Measurements from ENCODE around the gene PCBD1. TPM values are rescaled to one million over a fixed set of nuclear protein-coding genes. Genes with fewer than 3 reads are reported as not detected.

Gene PCBD1
- total and polyA plus RNA-seq, 8 donors, result 72.6 to 112 (median 79.2) TPM

DNA sequence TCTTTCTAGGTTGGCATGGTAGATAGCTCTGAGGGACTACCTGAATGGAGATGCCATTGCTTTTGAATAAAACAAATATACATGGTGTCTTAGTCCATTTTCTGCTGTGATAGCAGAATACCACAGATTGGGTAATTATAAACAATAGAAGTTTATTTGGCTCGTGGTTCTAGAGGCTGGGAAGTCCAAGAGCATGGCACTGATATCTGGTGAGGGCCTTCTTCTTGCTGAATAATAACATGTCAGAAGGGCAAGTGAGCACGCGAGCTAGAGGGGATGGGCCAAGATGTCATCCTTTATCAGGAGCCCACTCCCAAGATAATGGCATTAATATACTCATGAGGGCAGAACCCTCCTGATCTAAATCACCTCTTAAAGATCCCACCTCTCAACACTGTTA is 50.7 kb downstream of the PCBD1 start:
- Histone ChIP-seq H3K4me1 (peaks cover 0 to 37% of the 10 kb centered on the region in 2 donors), H3K27me3 (no peaks in the 10 kb centered on the region), H3K36me3 (no peaks in the 10 kb centered on the region), H3K9me3 (no peaks in the 10 kb centered on the region), H3K4me3 (no peak overlapping the region), H3K27ac (no peak overlapping the region)
- DNase-seq, result no peak
- ATAC-seq, result no peak
- intact Hi-C loops (cut with DNase I), result no loop called here
- TF ChIP-seq CTCF (IDR thresholded peaks at IDR 0.05), result no peak

DNA sequence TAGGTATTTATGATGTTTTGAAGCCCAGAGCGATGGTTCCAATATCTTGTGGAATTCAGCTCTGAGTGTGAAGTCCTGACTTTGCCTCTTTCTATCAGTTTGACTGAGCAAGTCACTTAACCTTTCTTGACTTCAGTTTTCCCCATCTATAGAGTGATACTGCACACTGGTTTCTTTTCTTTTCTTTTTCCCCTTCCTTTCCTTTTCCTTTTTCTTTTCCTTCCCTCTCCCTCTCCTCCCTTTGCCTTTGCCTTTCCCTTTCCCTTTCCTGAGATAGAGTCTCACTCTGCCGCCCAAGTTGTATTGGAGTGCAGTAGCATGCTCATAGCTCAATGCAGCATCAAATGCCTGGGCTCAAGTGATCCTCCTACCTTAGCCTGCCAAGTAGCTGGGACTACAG is 52.0 kb downstream of the PCBD1 start:
- Histone ChIP-seq H3K4me1 (peaks cover 0 to 42% of the 10 kb centered on the region in 2 donors), H3K36me3 (peaks cover 0 to under 1% of the 10 kb centered on the region in 2 donors), H3K9me3 (no peaks in the 10 kb centered on the region), H3K27me3 (no peaks in the 10 kb centered on the region), H3K27ac (peak overlapping the region in 1 of 2 donors; percentile 1), H3K4me3 (no peak overlapping the region)
- ATAC-seq (no peak), DNase-seq (no peak)
- TF ChIP-seq CTCF (IDR thresholded peaks at IDR 0.05), result no peak
- intact Hi-C loops (cut with DNase I), result no loop called here

- Histone ChIP-seq H3K36me3 (peaks cover 0 to 6% of the 10 kb centered on the region in 2 donors), H3K9me3 (no peaks in the 10 kb centered on the region), H3K4me3 (no peak overlapping the region), H3K4me1 (peaks cover 0 to 49% of the 10 kb centered on the region in 2 donors), H3K27ac (peak overlapping the region; percentile 60 to 73), H3K27me3 (no peaks in the 10 kb centered on the region)
- no peak for TF ChIP-seq CTCF (IDR thresholded peaks at IDR 0.05)
- intact Hi-C loops (cut with DNase I), result no loop called here
- no peak for ATAC-seq
- no peak for DNase-seq
Observed at GRCh38 chr10:70834441-70835151, 53.8 kb downstream of the PCBD1 start.

- intact Hi-C loops (cut with DNase I), result no loop called here
- ATAC-seq, result no peak
- Histone ChIP-seq H3K27ac (peak overlapping the region; percentile 60 to 73), H3K9me3 (no peaks in the 10 kb centered on the region), H3K4me3 (no peak overlapping the region), H3K36me3 (peaks cover 0 to 6% of the 10 kb centered on the region in 2 donors), H3K27me3 (no peaks in the 10 kb centered on the region), H3K4me1 (peaks cover 0 to 49% of the 10 kb centered on the region in 2 donors)
- no peak for TF ChIP-seq CTCF (IDR thresholded peaks at IDR 0.05)
- DNase-seq, result no peak
Observed at GRCh38 chr10:70834021-70834420, 54.3 kb downstream of the PCBD1 start.

DNA sequence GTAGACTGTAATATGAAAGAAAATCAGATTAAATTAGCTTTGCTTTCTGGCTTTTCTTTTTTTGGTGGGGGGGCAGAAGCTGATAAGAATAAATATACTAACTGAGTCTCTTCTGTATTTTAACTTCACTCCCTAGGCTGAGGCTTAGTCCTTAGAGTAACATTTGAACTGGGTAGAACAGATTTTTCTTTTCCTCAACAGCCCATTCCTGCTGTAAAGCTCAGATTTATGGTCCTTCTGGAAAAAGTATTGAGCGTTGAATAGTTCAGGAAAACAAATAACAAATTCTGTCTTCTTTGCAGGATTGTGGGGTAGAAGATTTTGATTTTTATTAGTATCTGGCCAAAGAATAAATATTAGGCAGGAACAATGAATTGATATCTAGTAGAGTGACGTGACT is 54.8 kb downstream of the PCBD1 start:
- Histone ChIP-seq H3K27ac (peak overlapping the region; percentile 60 to 73), H3K27me3 (no peaks in the 10 kb centered on the region), H3K4me3 (no peak overlapping the region), H3K36me3 (peaks cover 0 to 9% of the 10 kb centered on the region in 2 donors), H3K9me3 (no peaks in the 10 kb centered on the region), H3K4me1 (peaks cover 0 to 49% of the 10 kb centered on the region in 2 donors)
- peak in 1 of 4 donors; percentile 50 for DNase-seq
- TF ChIP-seq CTCF (IDR thresholded peaks at IDR 0.05), result no peak
- intact Hi-C loops (cut with DNase I), result no loop called here
- no peak for ATAC-seq

Other genes with a start within 250 kb of the PCBD1 start
- gene ADAMTS14, start 216.1 kb downstream of the PCBD1 start, total RNA-seq, result 1 to 10 TPM; 2.4 to 2.9 TPM
- gene ADAMTS14, start 216.1 kb downstream of the PCBD1 start, polyA plus RNA-seq (ENCODE audit: insufficient read length in 6 of 6), result 10 to 100 TPM in 1 of 6 donors, 1 to 10 TPM in 5; 4.9 to 10.0 (median 7.1) TPM
- gene TBATA, start 103.2 kb downstream of the PCBD1 start, total RNA-seq, result not detected
- not detected for gene TBATA, start 103.2 kb downstream of the PCBD1 start, polyA plus RNA-seq (ENCODE audit: insufficient read length in 6 of 6)
- gene SGPL1, start 72.6 kb downstream of the PCBD1 start, total RNA-seq, result 10 to 100 TPM; 53.8 to 60.6 TPM
- 10 to 100 TPM; 47.5 to 58.7 (median 52.6) TPM for gene SGPL1, start 72.6 kb downstream of the PCBD1 start, polyA plus RNA-seq (ENCODE audit: insufficient read length in 6 of 6)

Data from left lung (tissue), 10 donors.